IgD-negative memory B cell (primary cell): ENCODE data around the gene ELAC2. TPM values are rescaled to one million over a fixed set of nuclear protein-coding genes. Genes with fewer than 3 reads are reported as not detected.
A peak's percentile ranks its signal among the peaks of the same experiment; 100 is the strongest.
"Not testable (repeated sequence)": the region's sequence is repeated elsewhere in the genome, so short reads cannot be mapped to it uniquely, and the experiment has no call there.

Experiments used
- H3K27ac Mint-ChIP-seq, 3 donors: one replicate each; pipeline ENCODE4 v1.8.0; 2020 to 2022; ENCODE audit warnings: mild to moderate bottlenecking in 3 of 3, mixed read lengths in 3 of 3, moderate library complexity in 1 of 3
- H3K27me3 Mint-ChIP-seq: one replicate; pipeline ENCODE4 v1.8.0; 2021; ENCODE audit warnings: mixed read lengths
- H3K36me3 Mint-ChIP-seq: one replicate; pipeline ENCODE4 v1.8.0; 2020; ENCODE audit warnings: mild to moderate bottlenecking, mixed read lengths
- H3K4me1 Mint-ChIP-seq, 3 donors: one replicate each; pipeline ENCODE4 v1.8.0; 2020 to 2022; ENCODE audit warnings: mixed read lengths in 3 of 3, mild to moderate bottlenecking in 1 of 3
- H3K4me3 Mint-ChIP-seq, 4 donors: one replicate each; pipeline ENCODE4 v1.8.0; 2020 to 2022; ENCODE audit warnings: mild to moderate bottlenecking in 4 of 4, mixed read lengths in 4 of 4, moderate library complexity in 3 of 4
- H3K9me3 Mint-ChIP-seq, 3 donors: one replicate each; pipeline ENCODE4 v1.8.0; 2020 to 2021; ENCODE audit warnings: mixed read lengths in 3 of 3, mild to moderate bottlenecking in 1 of 3
- polyA plus RNA-seq: library from polyadenylated mRNA; unstranded; fragments of 300-500 nt; fragmentation: Illumina TruSeq; gene quantifications from one replicate; pipeline ENCODE4 v1.2.3, GENCODE V29; 2021

The ELAC2 gene
- polyA plus RNA-seq, 1 donor from 2014 or later = 56.3 TPM

DNA sequence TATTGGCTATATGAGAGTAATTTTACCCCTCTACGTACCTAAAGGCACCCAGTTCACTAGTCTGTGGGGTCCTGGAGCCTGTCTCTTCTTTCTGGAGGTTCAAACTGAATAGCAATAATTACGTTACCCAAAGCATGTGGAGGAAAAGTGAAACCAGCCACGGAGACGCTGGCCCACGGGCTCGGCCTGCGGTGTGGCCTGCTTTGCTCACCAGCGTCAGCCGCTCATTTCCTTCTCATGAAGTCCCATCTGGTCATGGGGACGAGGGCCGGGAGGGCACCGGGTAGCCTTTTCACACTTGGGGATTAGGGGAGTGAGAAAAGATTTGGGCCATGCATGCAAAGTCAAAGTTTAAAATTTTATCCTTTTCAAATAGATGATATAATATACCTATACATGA is 26.9 kb downstream of the ELAC2 start:
- H3K4me3 Mint-ChIP-seq = no peak overlapping the region
- H3K9me3 Mint-ChIP-seq = no peaks in the 10 kb centered on the region
- peaks cover 4 to 12% (median 9%) of the 10 kb centered on the region in 3 donors for H3K4me1 Mint-ChIP-seq
- peaks cover 4% of the 10 kb centered on the region for H3K36me3 Mint-ChIP-seq
- no peaks in the 10 kb centered on the region for H3K27me3 Mint-ChIP-seq
- peak overlapping the region in 1 of 3 donors; percentile 27 for H3K27ac Mint-ChIP-seq

DNA sequence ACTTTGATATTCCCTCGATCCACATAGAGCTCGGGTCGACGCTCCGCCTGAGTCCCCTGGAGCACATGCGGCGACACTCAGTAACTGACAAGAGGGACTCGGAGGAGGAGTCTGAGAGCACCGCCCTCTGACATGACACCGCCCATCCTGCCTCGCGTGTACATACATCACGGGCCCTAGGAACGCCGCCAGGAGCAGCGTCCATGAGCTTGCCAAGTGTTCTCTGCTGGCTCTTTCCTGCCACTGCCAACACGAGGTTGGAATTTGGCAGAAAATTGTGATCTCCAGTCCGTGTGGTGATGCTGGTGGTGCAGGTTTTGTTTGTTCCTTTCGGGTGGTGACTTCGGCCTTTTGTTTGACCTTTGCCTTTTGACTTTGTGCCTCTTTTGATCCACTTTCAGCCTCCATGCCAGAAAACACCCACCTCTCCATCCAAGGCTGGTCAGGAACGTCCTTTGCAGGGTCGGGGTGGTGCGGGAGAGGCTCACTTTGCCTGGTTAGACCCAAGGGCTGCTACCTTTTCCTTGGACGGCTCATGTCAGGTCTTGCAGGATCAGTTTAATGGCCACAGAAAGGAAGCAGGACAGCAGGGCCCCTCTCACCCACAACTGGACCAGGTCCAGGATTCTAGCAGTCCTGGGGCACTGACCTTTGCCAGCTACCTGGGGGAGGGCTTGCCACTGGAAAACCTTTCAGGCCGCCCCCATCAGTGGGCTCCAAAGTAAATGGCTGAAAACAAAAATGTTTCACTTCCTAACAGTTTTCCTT is 27.6 kb downstream of the ELAC2 start:
- Mint-ChIP-seq H3K27ac (peak overlapping the region in 1 of 3 donors; percentile 30), H3K4me1 (peaks cover 9 to 12% (median 10%) of the 10 kb centered on the region in 3 donors), H3K36me3 (peaks cover 4% of the 10 kb centered on the region), H3K4me3 (peak overlapping the region in 1 of 4 donors; percentile 1), H3K27me3 (no peaks in the 10 kb centered on the region), H3K9me3 (no peaks in the 10 kb centered on the region)

DNA sequence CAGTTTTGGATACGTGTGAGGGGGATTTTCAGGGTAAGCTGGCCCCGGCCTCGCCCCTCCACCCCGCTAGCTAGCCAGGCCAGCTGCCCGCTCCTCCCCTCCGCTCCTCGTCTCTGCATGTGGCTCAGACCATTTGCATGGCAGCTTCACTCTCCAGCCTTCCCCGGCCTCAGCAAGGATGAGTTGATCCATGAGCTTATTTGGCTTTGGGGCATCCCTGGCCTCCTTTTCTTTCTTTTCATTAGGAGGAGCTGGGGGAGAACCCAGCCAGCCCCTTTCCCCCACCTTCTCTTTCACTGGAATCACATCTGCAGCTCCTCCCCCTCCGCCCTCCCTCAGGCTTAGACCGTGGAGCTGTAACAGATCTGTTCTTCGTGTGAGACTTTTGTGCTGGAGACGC is 30.7 kb downstream of the ELAC2 start:
- peaks cover 10 to 17% (median 16%) of the 10 kb centered on the region in 3 donors for H3K4me1 Mint-ChIP-seq
- H3K27me3 Mint-ChIP-seq = no peaks in the 10 kb centered on the region
- H3K4me3 Mint-ChIP-seq = no peak overlapping the region
- H3K9me3 Mint-ChIP-seq = peaks cover 0 to 2% (median 0%) of the 10 kb centered on the region in 3 donors
- H3K27ac Mint-ChIP-seq = no peak overlapping the region
- H3K36me3 Mint-ChIP-seq = no peaks in the 10 kb centered on the region

DNA sequence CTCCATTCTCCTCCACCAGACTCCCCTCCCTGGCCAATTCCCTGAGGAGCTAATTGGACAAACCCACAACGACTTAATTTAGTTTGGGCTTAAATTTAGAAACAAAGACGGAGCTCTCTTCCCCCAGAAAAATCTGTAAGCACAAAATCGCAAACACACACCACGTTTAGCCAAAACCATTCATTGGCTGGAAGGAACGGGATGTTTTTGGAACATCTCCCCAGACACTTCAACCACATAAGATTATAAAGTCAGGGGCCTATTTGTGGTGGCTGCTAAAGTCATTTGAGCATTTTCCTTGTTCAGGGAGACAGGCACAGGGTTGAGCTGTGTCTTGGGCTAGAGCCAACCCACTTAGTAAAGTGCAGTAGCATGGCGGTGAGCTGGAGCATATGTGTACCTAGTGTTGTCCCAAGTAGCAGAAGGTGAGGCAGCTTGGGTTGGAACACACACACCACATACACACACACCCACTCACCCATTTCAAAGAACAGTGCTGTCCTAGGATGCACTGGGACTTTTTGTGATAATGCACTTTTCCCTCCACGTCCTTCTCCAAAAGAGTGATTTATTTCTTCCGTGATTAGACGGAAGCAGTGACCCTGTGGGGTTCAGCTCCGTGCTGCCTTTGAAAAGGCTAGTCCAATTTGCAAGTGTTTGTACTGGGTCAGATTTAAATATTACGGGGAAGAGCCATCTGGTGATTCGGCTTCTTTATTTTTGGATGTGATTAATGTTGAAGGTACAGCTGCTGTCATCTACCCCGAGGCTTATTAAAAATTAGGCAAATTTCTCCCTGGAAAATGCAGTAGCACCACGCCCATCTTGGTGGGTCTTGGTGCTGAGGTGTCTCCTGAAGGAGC is 32.2 kb downstream of the ELAC2 start:
- Mint-ChIP-seq H3K27ac (peak overlapping the region in 1 of 3 donors; percentile 45), H3K9me3 (peaks cover 0 to 2% (median 0%) of the 10 kb centered on the region in 3 donors), H3K36me3 (no peaks in the 10 kb centered on the region), H3K4me3 (no peak overlapping the region), H3K4me1 (peaks cover 10 to 20% (median 16%) of the 10 kb centered on the region in 3 donors), H3K27me3 (peaks cover 4% of the 10 kb centered on the region)

DNA sequence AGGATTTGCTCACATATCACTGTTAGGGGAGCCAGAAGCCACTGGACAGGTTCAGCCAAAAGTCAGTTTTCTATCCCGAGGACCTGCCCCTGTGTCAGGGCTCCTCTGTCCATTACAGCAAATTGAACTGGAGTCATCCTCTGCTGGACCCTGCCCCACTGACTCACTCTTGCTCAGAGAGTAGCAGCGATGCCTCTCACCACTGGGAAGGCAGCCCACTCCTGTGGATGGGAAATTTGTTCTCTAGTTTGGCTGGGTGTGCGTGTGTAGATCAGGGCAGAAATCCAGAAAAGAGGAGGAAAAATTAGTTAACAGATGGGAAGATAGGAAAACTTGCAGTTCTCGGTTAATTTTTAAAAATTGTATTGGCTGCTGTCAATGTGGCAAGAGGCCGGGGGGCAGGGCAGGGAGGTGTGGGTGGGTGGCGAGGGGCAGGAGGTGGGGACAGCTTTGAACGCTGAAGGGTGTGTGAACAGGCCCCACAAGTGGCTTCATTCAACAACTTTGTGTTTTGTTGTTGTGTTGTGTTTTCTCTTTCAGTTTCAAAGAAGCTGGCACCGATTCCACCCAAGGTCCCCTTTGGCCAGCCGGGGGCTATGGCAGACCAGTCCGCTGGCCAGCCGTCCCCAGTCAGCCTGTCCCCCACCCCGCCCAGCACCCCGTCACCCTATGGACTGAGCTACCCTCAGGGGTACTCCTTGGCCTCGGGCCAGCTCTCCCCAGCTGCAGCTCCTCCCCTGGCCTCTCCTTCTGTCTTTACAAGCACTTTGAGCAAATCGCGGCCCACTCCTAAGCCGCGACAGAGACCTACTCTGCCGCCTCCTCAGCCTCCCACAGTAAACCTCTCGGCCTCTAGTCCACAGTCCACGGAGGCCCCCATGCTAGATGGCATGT is 33.6 kb downstream of the ELAC2 start:
- peaks cover 9 to 16% (median 15%) of the 10 kb centered on the region in 3 donors for H3K4me1 Mint-ChIP-seq
- peak overlapping the region in 1 of 4 donors; percentile 60 for H3K4me3 Mint-ChIP-seq
- peaks cover 4% of the 10 kb centered on the region for H3K36me3 Mint-ChIP-seq
- peaks cover 4% of the 10 kb centered on the region for H3K27me3 Mint-ChIP-seq
- peaks cover 0 to 2% (median 0%) of the 10 kb centered on the region in 3 donors for H3K9me3 Mint-ChIP-seq
- peak overlapping the region in 1 of 3 donors; percentile 50 for H3K27ac Mint-ChIP-seq

DNA sequence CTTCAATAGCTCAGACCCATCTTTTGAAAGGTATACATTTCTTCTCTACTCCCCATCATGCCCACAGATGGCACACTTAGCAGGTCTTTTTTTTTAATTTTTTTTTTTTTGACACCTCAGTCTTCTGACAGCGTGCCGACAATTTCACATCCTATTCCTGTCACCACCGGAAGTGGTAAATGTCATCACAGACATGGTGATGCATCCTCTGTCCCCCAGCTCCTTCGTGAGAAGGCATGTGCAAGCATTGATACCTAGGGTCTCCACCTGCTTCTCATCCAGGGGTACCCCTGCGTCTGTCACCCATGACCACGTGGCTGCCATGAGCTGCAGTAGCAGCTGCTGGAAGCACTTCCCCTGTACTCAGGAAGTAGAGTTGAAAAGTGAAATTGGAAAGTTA is 35.6 kb downstream of the ELAC2 start:
- Mint-ChIP-seq H3K4me1 (peaks cover 6 to 8% (median 8%) of the 10 kb centered on the region in 3 donors), H3K4me3 (no peak overlapping the region), H3K27ac (peak overlapping the region in 2 of 3 donors; percentile 32 to 76), H3K27me3 (peaks cover 4% of the 10 kb centered on the region), H3K36me3 (peaks cover 4% of the 10 kb centered on the region), H3K9me3 (peaks cover 0 to 2% (median 0%) of the 10 kb centered on the region in 3 donors)

DNA sequence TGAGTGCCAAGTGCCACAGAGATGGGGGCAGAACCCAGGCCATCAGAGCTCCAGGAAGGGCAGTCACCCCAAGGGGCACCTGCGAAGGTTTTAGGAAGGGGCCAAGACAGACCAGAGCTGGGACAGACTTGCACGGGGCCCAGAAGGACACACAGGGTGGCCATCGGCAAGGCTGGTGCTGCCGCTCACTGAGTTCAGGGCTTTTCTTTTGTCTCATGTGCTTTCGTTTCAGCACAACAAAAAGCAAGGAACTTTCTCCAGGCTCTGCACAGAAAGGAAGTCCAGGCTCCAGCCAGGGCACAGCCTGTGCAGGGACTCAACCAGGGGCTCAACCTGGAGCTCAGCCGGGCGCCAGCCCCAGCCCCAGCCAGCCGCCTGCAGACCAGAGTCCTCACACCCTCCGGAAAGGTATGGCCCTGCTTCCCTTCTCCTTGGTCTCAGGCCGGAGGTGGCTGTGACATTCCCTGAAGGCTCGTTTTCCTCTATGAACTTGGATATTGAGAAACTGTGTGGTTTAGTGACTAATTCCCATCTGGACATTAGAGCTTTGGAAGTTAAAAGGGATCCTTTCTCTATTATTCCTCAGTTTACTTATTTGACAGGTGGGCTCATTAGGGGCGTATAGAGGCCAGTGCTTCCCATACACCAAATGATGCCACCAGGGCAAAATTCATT is 37.9 kb downstream of the ELAC2 start:
- no peak overlapping the region for H3K27ac Mint-ChIP-seq
- peaks cover 0 to 2% (median 0%) of the 10 kb centered on the region in 3 donors for H3K9me3 Mint-ChIP-seq

DNA sequence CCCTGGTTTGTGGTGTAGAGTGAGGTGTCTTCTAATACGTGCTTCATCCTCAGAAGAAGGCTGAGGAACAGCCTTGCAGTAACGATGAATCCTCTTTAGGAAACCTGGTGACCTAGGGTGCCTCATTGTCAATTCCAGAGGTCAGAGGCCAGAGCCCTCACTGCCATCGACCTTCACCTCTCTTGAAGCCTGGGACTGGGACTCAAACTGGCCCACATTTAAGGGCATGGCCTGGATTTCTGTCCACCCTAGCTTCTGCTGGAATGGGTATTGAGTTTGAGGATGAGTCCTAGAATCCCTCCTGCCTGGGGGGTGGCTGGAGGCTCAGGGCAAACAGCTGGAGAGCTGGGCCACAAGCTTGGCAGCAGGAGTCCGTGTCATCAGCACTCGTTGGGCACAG is 38.6 kb downstream of the ELAC2 start:
- Mint-ChIP-seq H3K9me3 (peaks cover 0 to 2% (median 0%) of the 10 kb centered on the region in 3 donors), H3K27ac (no peak overlapping the region), H3K27me3 (peaks cover 11% of the 10 kb centered on the region), H3K36me3 (peaks cover 4% of the 10 kb centered on the region), H3K4me3 (no peak overlapping the region), H3K4me1 (peaks cover 0 to 10% (median 7%) of the 10 kb centered on the region in 3 donors)

More for the DNA sequence above, 37.9 kb downstream of the ELAC2 start:
- H3K4me3 Mint-ChIP-seq = no peak overlapping the region
- H3K27me3 Mint-ChIP-seq = peaks cover 7% of the 10 kb centered on the region
- H3K4me1 Mint-ChIP-seq = peaks cover 0 to 8% (median 8%) of the 10 kb centered on the region in 3 donors
- peaks cover 4% of the 10 kb centered on the region for H3K36me3 Mint-ChIP-seq

DNA sequence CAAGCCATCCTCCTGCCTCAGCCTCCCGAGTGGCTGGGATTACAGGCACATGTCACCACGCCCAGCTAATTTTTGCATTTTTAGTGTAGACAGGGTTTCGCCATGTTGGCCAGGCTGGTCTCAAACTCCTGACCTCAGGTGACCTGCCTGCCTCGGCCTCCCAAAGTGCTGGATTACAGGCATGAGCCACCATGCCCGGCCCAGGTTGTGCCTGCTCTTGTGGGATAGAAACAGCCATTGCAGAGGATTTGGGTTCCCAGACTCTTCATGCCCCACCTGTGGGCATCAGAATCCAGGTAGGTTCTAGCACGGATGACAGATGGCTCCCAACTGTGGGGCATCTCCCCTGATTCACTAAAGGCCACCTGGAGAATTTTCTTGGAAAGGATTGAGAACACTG is 39.0 kb downstream of the ELAC2 start:
- not testable (repeated sequence) for H3K9me3 Mint-ChIP-seq, H3K36me3 Mint-ChIP-seq, H3K4me3 Mint-ChIP-seq, H3K27ac Mint-ChIP-seq
- Mint-ChIP-seq H3K4me1 (peaks cover 0 to 11% (median 7%) of the 10 kb centered on the region in 3 donors), H3K27me3 (peaks cover 11% of the 10 kb centered on the region)

DNA sequence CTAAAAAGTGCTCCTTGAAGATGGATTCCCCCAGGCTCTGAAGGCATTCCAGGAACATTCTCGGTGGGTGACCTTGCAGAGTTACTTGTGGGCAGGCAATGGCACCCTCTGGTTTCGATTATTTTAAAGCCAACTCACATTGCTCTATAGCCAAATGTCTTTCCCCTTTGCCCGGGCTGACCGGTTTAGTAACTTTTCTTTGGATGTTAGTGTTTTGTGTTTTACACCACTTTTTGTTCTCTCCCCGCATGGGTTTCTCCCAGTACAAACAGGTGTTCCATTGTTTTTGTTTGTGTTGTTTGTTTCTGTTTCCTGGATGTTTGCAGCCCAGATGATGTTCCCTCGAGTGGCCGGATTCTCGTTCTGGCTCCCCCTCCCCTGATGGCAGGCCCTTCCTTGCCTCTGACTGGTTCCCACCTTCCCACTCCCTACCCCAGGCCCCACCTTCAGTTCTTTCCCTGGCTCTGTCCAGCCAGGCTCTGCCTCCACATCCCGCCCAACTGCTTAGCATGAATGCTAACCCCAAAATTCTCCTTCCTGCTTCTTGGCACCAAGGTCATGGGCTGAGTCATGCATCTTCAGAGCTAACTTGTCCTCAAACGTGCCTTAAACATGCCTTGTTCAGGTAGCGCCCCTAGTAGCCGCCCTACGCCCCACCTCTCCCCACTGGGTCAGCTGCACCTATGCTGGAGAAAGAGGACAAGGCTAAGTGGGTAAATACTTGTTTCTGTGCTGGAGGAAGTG is 40.6 kb downstream of the ELAC2 start:
- Mint-ChIP-seq H3K27me3 (peaks cover 18% of the 10 kb centered on the region), H3K36me3 (peaks cover 4% of the 10 kb centered on the region)

DNA sequence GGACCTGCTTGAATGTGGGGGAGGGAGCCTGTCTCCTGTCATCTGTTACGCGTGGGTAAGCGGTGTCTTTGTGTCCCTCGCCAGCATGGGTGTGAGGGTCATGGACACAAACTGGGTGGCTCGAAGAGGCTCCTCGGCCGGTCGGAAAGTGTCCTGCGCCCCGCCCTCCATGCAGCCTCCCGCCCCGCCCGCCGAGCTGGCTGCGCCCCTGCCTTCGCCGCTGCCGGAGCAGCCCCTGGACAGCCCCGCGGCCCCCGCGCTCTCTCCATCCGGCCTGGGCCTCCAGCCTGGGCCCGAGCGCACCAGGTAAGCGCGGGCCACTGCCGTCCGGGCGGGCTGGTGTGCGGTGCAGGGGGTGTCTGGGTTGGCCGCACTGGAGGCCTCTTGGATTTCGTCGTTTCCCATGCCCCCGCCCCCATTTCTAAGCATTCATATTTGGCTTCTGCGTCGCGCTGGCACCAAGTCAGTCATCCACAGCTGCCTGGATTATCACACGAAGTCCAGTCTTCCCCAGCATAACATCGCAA is 43.8 kb downstream of the ELAC2 start:
- Mint-ChIP-seq H3K4me1 (peaks cover 0 to 3% (median 0%) of the 10 kb centered on the region in 3 donors), H3K27me3 (peaks cover 20% of the 10 kb centered on the region)

More for the DNA sequence above, 40.6 kb downstream of the ELAC2 start:
- Mint-ChIP-seq H3K4me1 (peaks cover 0 to 6% (median 2%) of the 10 kb centered on the region in 3 donors), H3K27ac (no peak overlapping the region), H3K4me3 (no peak overlapping the region), H3K9me3 (no peaks in the 10 kb centered on the region)

DNA sequence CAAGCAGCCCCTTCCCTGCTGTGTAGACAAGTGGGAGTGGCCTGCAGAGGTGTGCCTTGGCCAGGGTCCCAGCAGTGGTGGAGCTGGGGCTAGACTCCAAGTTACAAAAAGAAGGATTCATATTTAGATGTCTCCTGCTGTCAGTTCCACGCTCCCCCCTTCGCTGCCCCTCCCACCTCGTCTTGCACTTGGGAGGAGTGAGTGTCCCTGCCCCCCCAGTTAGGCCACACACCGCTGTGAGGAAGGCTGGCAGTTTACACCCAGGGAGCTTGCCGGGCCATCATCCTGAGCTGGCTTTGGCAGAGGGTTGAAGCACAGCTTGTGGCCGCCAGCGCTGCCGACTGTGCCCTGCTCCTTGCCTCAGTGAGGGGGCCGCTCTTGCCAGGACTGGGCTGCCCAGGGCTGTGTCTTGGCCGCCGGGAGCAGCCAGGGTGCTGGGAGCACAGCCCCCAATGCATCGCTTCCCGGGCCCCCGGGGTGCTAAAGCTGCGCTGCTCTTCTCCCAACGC is 44.3 kb downstream of the ELAC2 start:
- Mint-ChIP-seq H3K4me1 (peaks cover 0 to 3% (median 0%) of the 10 kb centered on the region in 3 donors), H3K4me3 (no peak overlapping the region), H3K9me3 (no peaks in the 10 kb centered on the region), H3K36me3 (peaks cover 2% of the 10 kb centered on the region), H3K27me3 (peaks cover 20% of the 10 kb centered on the region), H3K27ac (no peak overlapping the region)

More for the DNA sequence above, 43.8 kb downstream of the ELAC2 start:
- Mint-ChIP-seq H3K4me3 (peak overlapping the region in 1 of 4 donors; percentile 49), H3K9me3 (no peaks in the 10 kb centered on the region), H3K36me3 (peaks cover under 1% of the 10 kb centered on the region), H3K27ac (peak overlapping the region in 1 of 3 donors; percentile 9)

DNA sequence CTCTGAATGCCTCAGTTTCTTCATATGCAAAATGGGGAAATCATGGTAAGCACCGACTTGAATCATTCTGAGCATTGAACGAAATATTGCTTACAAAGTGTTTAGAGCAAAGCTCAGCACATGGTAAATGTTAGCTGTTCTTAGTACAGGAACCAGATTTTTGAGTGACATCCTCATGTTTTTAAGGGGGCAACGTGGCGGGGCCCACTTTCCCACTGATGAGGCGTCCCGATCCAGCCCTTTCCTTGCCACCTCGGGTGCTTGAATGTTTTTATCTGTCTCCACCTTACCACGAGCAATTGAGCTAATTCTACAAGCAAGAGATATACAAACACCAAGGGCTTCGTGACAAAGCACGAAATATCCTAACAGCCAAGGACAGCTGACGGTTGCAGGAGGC is 49.9 kb downstream of the ELAC2 start:
- Mint-ChIP-seq H3K4me3 (no peak overlapping the region), H3K27ac (no peak overlapping the region), H3K4me1 (peaks cover 0 to 1% (median 0%) of the 10 kb centered on the region in 3 donors), H3K27me3 (peaks cover 7% of the 10 kb centered on the region), H3K9me3 (no peaks in the 10 kb centered on the region), H3K36me3 (peaks cover 4% of the 10 kb centered on the region)
